H7 (cell line): ENCODE measurements around the gene PUM1. TPM values are rescaled to one million over a fixed set of nuclear protein-coding genes. Genes with fewer than 3 reads are reported as not detected.
"Not testable (repeated sequence)": the region's sequence is repeated elsewhere in the genome, so short reads cannot be mapped to it uniquely, and the experiment has no call there.

ENCODE experiments used
- DNase-seq: peaks from one replicate; pipeline ENCODE4 v3.0.0; 2012
- H3K27me3 ChIP-seq: 2 replicates; pipeline ENCODE4 v1.6.0; 2011; ENCODE audit warnings: mild to moderate bottlenecking, low read length; ENCODE audit not compliant: control insufficient read depth, insufficient read depth
- H3K36me3 ChIP-seq: replicated peaks from 2 replicates; pipeline ENCODE4 v1.5.1; 2011; ENCODE audit warnings: low read length; ENCODE audit not compliant: control insufficient read depth, insufficient read depth
- H3K4me3 ChIP-seq: 2 replicates; pipeline ENCODE4 v1.5.1; 2011; ENCODE audit warnings: low read depth, mild to moderate bottlenecking, control low read depth, low read length, moderate library complexity; ENCODE audit not compliant: insufficient read depth
- total RNA-seq: library from RNA; depleted of rRNA; stranded (reverse); fragments of >200 nt; shearing (Covaris generic); gene quantifications from 2 replicates; pipeline ENCODE4 v1.2.3, GENCODE V29; 2014

PUM1 gene
- total RNA-seq, 1 experiment from 2014 or later = 105 TPM

DNA sequence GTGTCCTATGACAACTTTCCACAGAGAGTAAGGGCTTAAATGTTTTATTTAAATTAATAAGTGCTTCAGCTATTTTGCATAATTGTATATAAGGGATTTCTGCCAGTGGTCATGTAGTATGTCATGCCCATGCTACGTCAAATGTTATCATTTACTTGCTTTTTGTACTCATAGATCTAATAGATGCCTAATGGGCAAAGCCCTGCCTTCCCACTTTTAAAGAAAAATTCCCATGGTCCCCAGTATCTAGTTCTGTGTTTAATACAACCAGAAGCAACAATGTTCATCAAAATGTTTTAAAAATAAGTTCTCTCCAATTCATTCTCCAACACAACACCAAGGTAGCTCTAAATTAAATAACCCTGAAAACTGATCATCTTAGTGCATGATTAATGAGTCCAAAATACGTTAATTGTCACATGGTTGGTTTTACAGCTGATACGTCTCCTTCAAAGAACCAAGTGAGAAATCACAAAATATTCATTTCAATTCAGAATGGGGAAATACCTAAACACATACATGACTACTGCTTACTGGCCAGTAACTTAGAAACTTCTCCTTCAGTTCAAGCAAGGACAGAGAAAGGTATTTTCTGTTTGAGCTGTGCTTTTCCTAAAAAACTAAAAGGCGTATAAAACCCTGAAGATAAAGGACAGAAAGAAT is 107.8 kb downstream of the PUM1 start:
- Histone ChIP-seq H3K4me3 (no peak overlapping the region), H3K27me3 (no peaks in the 10 kb centered on the region), H3K36me3 (peaks cover 23% of the 10 kb centered on the region)
- no peak for DNase-seq

DNA sequence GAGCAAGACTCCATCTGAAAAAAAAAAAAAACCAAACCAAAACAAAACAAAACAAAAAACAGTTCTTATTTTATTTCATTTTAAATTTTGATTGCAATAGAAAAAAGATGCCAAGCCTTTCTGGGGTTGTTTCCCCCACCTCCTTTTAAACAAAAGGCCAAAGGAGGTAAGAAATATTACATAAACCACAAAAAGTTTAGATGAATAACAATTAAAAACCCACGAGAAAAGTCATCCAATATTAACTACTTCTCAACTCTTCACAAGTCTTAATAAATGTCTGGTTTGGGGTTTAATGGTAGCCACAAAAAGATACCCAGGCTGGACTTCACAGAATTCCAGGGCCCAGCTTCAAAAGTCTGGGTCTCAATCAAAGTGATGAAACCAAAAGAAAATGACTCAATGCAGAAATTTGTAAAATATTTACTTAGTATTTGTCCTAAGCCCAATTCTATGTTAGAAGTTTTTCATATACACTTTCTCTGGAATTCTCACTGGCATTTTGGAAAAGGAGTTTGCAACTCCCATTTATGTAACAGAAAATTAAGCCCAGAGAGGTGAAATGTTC is 110.0 kb downstream of the PUM1 start:
- H3K36me3 ChIP-seq = peaks cover 29% of the 10 kb centered on the region
- H3K27me3 ChIP-seq = no peaks in the 10 kb centered on the region
- DNase-seq = no peak
- no peak overlapping the region for H3K4me3 ChIP-seq

DNA sequence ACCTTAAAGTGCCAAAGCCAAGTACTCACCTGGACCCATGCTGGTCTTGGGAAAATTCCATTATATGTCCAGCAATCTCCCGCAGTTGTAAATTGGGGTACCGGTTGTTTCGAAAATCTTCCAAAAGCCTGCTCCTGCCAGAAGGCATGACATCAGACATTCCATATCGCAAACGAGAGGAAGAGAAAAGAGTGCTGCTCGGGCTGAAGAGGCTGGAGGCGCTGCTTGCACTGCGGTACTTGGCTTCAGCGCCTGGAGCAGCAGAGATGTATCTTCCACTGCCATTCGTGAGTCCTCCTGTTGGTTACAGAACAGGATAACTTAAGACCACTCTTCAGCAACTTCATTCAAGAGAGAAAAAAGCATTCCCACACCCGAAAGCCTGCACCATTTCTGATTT is 111.8 kb downstream of the PUM1 start:
- peaks cover 37% of the 10 kb centered on the region for H3K36me3 ChIP-seq
- no peak overlapping the region for H3K4me3 ChIP-seq
- DNase-seq = no peak
- H3K27me3 ChIP-seq = no peaks in the 10 kb centered on the region

DNA sequence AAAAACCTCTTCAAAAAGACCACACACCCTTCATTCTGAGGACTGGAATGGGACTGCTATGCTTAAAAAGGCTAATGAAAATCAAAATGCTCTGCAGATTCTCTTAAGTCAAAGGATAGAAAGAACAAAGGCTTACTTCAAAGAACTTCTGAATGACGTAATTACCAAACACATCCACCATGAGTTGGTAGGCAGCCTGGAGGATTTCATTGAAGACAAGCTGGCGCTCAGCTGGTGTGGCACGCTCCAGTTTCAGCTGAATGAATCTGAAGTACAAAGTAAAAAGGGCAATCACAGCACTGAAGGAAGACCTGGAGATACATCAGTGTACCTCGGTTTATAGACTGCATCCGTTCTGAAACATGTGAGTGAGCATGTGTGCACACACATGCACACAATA is 113.4 kb downstream of the PUM1 start:
- peaks cover 41% of the 10 kb centered on the region for H3K36me3 ChIP-seq
- H3K27me3 ChIP-seq = no peaks in the 10 kb centered on the region
- DNase-seq = no peak
- H3K4me3 ChIP-seq = no peak overlapping the region

DNA sequence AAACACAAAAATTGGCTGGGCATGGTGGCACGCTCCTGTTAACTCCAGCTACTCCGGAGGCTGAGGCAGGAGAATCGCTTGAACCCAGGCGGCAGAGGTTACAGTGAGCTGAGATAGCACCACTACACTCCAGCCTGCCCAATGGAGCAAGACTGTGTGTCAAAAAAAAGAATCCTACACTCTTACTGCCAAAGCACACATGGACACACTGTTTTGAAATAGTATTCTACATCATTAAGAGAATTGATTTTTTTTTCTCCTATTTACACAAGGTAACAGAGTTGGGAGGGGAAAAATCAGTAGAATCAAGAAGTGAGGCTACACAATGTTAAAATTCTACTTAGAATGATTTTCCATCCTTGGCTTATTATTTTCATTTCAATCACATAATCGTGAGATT is 114.8 kb downstream of the PUM1 start:
- Histone ChIP-seq H3K27me3 (no peaks in the 10 kb centered on the region), H3K4me3 (no peak overlapping the region), H3K36me3 (peaks cover 44% of the 10 kb centered on the region)

DNA sequence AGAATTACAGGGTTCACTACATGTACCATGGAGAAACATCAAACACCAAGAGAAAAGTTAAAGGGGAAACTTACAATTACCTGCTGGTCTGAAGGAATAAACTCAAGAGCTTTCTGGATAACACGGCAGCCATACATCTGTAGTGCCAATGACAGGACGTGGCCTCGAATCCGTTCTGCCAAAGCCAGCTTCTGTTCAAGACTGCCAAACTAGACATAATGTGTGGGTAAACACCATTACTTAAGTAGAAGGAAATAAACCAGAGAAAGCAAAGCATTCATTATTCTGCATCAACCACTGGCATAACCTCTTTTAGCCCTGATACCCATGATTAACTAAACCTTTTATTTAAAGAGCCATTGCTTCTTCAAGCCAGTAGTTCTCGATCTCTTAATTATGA is 115.5 kb downstream of the PUM1 start:
- H3K27me3 ChIP-seq = no peaks in the 10 kb centered on the region
- H3K4me3 ChIP-seq = no peak overlapping the region
- DNase-seq = no peak
- peaks cover 46% of the 10 kb centered on the region for H3K36me3 ChIP-seq

More for the DNA sequence above, 114.8 kb downstream of the PUM1 start:
- no peak for DNase-seq

DNA sequence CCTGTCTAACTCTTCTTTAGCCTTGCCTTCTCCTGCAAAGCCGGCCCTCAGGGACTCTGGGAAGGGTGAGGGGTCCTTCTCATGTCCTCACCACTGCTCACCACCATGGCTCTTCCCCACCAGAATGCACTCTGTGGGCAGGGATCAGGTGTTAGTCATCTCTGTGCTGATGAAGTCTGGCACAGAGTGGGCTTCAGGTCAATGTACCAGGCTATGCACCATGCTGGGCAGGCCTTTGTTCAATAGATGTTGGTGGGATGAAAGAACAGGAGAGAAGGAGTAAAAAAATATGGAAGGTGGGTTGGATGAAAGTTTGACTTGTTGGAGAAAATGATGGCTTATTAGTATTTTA is 116.1 kb downstream of the PUM1 start:
- H3K36me3 ChIP-seq = peaks cover 44% of the 10 kb centered on the region
- DNase-seq, H3K4me3 ChIP-seq, H3K27me3 ChIP-seq: not testable (repeated sequence)

DNA sequence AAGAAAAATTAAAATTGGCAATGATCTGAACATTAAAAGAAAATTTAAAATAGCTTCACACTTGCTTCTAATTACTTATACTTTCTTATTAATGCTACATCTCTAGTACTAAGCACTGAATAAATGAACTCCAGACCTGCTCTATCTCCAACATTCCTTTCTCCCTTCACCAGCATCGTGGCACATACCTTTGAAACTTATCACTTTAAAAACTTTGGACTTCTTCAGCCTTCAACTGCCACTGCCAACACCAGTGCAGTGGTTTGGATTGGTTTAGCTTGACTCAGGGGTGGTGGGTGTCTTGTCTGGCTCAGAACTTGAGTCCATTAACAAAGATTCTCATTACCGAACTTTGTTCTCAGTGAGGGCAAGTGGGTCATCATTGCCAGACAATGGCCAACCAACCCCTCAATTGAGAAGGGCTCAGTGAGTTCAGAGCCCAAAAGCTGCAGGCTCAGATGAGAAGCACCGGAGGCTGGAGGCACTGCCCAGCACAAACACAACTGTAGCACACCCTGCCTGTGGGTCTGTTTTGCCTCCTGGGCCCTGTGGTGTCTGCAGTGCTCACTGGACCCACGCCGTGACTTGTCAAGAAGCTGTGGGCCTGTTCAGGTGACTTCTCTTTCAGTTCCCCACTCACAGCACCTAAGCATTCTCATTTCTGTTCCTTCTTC is 116.6 kb downstream of the PUM1 start:
- H3K36me3 ChIP-seq = peaks cover 39% of the 10 kb centered on the region
- DNase-seq, H3K4me3 ChIP-seq, H3K27me3 ChIP-seq: not testable (repeated sequence)

DNA sequence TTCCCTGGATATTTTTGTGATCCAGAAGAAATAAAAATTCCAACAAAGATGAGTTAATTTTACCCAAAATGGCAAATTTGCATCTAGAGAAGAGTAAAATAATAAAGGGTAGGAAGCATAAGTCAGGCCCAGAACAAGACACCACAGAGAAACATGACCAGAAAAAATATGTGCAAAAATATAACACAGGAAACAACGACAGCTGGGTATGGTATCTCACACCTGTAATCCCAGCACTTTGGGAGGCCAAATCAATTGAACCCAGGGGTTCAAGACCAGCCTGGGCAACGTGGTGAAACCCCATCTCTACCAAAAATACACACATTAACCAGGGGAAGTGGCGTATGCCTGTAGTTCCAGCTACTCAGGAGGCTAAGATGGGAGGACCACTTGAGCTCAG is 117.2 kb downstream of the PUM1 start:
- no peak overlapping the region for H3K4me3 ChIP-seq
- no peak for DNase-seq
- H3K36me3 ChIP-seq = peaks cover 34% of the 10 kb centered on the region
- H3K27me3 ChIP-seq = no peaks in the 10 kb centered on the region

DNA sequence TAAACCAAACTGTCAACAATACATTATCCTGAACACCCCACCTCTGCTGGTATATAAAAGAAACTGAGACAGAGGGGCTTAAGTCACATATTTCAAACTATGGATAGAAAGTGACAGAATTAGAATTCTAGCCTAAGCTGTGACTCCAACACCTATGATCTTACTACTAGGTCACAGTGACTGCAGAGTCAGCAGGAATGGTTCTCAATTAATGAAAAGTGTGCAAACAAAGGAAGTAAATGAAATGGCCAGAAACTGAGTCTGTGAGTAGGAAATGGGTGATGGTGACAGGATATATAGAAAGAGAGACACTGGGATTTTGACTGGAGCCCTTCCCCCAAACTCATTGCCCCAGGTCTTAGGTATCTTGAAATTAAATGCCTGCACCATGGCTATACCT is 118.3 kb downstream of the PUM1 start:
- DNase-seq = no peak
- Histone ChIP-seq H3K4me3 (no peak overlapping the region), H3K27me3 (no peaks in the 10 kb centered on the region), H3K36me3 (peaks cover 33% of the 10 kb centered on the region)

DNA sequence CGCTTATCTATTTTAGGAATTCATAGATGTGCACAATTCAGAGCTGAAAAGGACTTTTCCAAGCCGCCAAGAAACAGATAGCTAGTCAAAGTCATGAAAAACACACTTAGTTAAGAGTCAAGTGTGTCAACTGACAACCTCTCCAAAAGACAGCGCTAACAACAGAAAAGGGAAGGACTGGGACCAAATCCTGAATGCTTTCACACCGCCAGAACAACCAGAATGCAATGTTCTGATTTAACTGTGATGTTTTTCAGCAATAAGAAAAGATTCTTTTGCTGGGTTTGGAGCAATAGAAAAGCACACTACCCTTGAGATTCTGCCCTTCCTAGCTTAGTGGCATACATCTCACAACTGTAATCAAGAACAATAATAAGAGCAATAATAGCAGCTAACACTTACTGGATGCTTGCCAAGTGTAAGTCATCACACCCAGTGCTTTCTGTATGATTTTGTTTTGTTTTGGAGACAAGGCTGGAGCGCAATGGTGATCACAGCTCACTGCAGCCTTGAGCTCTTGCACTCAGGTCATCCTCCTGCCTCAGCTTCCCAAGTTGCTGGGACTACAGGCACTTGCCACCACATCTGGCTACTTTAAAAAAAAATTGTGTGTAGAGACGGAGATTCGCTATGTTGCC is 123.1 kb downstream of the PUM1 start:
- peaks cover 26% of the 10 kb centered on the region for H3K36me3 ChIP-seq
- DNase-seq = no peak

DNA sequence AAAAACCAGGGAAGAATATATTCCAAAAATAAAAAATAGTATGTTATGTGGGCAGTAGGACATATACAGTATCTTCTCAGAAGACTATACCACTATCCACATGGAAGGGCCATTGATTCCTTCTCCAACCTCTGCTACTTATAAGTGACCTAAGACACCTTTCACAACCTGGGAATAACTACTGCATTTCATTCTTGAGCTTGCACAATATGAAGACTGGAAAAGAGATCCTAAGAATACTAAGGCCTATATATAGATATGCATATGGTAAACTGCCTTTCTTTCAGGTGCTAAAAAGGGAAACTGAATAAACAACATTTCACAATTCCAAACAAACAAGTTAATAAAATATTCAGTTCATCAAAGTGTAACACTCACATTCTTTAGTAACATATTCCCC is 125.0 kb downstream of the PUM1 start:
- peaks cover 33% of the 10 kb centered on the region for H3K36me3 ChIP-seq
- DNase-seq = no peak
- H3K27me3 ChIP-seq = no peaks in the 10 kb centered on the region
- no peak overlapping the region for H3K4me3 ChIP-seq

More for the DNA sequence above, 123.1 kb downstream of the PUM1 start:
- Histone ChIP-seq H3K4me3 (no peak overlapping the region), H3K27me3 (no peaks in the 10 kb centered on the region)

DNA sequence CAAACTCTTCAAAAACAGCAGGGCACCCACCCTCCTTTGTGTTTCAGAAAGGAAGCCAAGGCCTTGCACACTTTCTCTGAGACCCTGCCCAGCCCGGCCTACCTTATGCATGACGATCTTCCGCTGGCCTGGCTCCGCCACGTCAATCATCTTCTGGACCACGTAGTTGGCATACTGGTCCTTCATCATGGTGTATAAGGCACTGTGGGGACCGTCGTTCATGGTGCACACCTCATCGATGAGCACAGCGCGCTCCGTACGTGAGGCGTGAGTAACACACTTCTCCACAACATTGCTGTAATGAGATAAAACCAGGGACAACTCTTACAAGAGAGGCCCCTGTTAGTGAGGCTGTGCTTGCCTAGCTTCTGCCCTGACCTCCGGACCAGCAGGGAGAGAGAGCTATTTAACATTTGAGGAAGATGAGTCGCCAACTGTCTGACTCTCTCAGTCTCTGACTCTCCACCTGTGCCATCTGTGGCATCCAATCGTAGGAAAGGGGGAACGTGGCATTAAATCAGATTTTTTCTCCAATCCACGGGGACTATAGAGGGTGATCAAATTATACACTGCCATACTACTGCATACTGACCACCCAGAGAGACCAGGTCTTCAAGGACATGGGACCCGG is 128.9 kb downstream of the PUM1 start:
- H3K27me3 ChIP-seq = no peaks in the 10 kb centered on the region
- no peak overlapping the region for H3K4me3 ChIP-seq
- peaks cover 37% of the 10 kb centered on the region for H3K36me3 ChIP-seq
- no peak for DNase-seq

DNA sequence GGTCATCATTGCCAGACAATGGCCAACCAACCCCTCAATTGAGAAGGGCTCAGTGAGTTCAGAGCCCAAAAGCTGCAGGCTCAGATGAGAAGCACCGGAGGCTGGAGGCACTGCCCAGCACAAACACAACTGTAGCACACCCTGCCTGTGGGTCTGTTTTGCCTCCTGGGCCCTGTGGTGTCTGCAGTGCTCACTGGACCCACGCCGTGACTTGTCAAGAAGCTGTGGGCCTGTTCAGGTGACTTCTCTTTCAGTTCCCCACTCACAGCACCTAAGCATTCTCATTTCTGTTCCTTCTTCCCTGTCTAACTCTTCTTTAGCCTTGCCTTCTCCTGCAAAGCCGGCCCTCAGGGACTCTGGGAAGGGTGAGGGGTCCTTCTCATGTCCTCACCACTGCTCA is 129.8 kb downstream of the PUM1 start:
- H3K36me3 ChIP-seq = peaks cover 31% of the 10 kb centered on the region
- not testable (repeated sequence) for H3K27me3 ChIP-seq, DNase-seq, H3K4me3 ChIP-seq

DNA sequence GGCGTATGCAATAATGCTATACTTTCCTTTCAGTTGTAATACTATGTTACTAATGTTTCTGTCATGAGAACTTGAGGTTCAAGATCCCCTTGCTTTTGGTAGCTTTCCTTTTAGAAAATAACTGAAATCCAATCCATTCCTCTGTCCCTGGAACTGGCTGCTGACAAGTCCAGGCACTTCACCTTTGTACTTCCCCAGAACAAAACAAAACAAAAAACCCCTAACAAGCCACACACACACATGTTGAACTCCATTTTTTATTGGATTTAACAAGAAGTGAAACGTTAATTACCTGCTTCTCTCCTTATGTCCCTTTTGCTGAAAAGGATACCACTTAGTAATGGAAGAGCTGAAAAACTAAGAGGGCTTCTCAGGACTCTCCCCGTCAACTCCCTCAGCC is 130.9 kb downstream of the PUM1 start:
- Histone ChIP-seq H3K4me3 (no peak overlapping the region), H3K27me3 (no peaks in the 10 kb centered on the region), H3K36me3 (peaks cover 31% of the 10 kb centered on the region)
- no peak for DNase-seq
